ENCODE data around the gene PUS1. TPM values are rescaled to one million over a fixed set of nuclear protein-coding genes. Genes with fewer than 3 reads are reported as not detected.

The PUS1 gene
- total and polyA plus RNA-seq, 9 of the 15 experiments (the other 6 are each of a cell fraction or from before 2014, with no cell fraction given): 1.9 to 90.8 (median 30.0) TPM

DNA sequence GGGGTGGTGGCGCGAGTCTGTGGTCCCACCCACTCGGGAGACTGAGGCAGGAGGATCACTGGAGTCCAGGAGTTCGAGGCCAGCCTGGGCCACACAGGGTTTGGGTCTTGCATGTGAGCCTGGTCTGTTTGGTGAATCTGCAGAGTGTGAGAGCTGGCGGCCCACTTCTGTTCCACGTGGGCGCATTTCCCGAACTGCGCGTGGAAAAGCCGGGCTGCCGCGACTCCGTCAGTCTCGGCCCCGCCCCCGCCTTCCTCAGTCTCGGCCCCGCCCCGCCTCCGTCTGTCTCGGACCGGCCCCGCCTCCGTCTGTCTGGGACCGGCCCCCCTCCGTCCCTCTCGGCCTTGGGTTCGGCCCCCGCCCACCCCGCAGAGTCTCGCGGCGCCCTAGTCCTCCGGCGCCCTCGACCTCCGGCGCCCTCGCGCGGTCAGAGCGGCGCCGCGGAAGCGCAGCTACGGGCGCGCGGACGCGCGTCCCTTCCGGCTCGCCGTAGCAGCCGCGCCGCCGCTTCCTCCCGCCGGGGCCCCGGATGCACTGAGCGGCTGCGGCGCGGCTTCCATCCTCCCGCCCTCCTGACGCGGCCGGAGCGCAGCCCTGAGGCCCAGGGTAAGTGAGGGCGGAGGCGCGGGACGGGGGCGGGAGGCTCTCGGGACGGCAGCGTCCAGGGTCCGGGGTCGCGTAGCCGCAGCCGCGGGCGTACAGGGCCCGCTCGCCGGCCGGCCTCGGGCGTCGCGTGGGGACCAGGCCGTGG lies 20.5 kb downstream of the PUS1 start, which contains the start of gene EP400 (continued):
- TF ChIP-seq, protein P1, sequence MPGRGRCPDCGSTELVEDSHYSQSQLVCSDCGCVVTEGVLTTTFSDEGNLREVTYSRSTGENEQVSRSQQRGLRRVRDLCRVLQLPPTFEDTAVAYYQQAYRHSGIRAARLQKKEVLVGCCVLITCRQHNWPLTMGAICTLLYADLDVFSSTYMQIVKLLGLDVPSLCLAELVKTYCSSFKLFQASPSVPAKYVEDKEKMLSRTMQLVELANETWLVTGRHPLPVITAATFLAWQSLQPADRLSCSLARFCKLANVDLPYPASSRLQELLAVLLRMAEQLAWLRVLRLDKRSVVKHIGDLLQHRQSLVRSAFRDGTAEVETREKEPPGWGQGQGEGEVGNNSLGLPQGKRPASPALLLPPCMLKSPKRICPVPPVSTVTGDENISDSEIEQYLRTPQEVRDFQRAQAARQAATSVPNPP (IDR thresholded peaks at IDR 0.05; ENCODE audit: borderline replicate concordance, insufficient read depth, insufficient read length): no peak
- TF ChIP-seq ILK (tag; IDR thresholded peaks at IDR 0.05; ENCODE audit: borderline replicate concordance, low read depth) (no peak), HDGF (IDR thresholded peaks at IDR 0.05) (no peak), YBX1 (IDR thresholded peaks at IDR 0.05) (no peak), ZKSCAN1 (IDR thresholded peaks at IDR 0.05; ENCODE audit: low read depth, low read length) (no peak), HDAC8 (tag; IDR thresholded peaks at IDR 0.05) (no peak), GTF2E2 (tag; IDR thresholded peaks at IDR 0.05) (peak; percentile 78; the same call in 1 of the 2 replicates), SRSF7 (optimal IDR thresholded peaks at IDR 0.05; ENCODE audit: low read depth, low read length) (no peak), ARID1B (IDR thresholded peaks at IDR 0.05) (no peak), PHB2 (IDR thresholded peaks at IDR 0.05; ENCODE audit: low read depth) (no peak), ZNF354B (CRISPR knock-in tag; IDR thresholded peaks at IDR 0.05) (no peak), NR1H2 (CRISPR knock-in tag; IDR thresholded peaks at IDR 0.05) (0 out of 2 replicates have a peak, but pooled peaks have one; percentile 5), CREBBP (IDR thresholded peaks at IDR 0.05; ENCODE audit: low read depth, low read length) (no peak)
- TF ChIP-seq, protein P2, sequence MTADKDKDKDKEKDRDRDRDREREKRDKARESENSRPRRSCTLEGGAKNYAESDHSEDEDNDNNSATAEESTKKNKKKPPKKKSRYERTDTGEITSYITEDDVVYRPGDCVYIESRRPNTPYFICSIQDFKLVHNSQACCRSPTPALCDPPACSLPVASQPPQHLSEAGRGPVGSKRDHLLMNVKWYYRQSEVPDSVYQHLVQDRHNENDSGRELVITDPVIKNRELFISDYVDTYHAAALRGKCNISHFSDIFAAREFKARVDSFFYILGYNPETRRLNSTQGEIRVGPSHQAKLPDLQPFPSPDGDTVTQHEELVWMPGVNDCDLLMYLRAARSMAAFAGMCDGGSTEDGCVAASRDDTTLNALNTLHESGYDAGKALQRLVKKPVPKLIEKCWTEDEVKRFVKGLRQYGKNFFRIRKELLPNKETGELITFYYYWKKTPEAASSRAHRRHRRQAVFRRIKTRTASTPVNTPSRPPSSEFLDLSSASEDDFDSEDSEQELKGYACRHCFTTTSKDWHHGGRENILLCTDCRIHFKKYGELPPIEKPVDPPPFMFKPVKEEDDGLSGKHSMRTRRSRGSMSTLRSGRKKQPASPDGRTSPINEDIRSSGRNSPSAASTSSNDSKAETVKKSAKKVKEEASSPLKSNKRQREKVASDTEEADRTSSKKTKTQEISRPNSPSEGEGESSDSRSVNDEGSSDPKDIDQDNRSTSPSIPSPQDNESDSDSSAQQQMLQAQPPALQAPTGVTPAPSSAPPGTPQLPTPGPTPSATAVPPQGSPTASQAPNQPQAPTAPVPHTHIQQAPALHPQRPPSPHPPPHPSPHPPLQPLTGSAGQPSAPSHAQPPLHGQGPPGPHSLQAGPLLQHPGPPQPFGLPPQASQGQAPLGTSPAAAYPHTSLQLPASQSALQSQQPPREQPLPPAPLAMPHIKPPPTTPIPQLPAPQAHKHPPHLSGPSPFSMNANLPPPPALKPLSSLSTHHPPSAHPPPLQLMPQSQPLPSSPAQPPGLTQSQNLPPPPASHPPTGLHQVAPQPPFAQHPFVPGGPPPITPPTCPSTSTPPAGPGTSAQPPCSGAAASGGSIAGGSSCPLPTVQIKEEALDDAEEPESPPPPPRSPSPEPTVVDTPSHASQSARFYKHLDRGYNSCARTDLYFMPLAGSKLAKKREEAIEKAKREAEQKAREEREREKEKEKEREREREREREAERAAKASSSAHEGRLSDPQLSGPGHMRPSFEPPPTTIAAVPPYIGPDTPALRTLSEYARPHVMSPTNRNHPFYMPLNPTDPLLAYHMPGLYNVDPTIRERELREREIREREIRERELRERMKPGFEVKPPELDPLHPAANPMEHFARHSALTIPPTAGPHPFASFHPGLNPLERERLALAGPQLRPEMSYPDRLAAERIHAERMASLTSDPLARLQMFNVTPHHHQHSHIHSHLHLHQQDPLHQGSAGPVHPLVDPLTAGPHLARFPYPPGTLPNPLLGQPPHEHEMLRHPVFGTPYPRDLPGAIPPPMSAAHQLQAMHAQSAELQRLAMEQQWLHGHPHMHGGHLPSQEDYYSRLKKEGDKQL (CRISPR knock-in tag; IDR thresholded peaks at IDR 0.05; ENCODE audit: borderline replicate concordance): no peak
- TF ChIP-seq, protein P3, sequence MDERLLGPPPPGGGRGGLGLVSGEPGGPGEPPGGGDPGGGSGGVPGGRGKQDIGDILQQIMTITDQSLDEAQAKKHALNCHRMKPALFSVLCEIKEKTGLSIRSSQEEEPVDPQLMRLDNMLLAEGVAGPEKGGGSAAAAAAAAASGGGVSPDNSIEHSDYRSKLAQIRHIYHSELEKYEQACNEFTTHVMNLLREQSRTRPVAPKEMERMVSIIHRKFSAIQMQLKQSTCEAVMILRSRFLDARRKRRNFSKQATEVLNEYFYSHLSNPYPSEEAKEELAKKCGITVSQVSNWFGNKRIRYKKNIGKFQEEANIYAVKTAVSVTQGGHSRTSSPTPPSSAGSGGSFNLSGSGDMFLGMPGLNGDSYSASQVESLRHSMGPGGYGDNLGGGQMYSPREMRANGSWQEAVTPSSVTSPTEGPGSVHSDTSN (CRISPR knock-in tag; IDR thresholded peaks at IDR 0.05; ENCODE audit: low read depth): no peak
- TF ChIP-seq, protein P3 (tag; conservative IDR thresholded peaks at IDR 0.05; ENCODE audit: low read depth): no peak
- TF ChIP-seq, protein P4, sequence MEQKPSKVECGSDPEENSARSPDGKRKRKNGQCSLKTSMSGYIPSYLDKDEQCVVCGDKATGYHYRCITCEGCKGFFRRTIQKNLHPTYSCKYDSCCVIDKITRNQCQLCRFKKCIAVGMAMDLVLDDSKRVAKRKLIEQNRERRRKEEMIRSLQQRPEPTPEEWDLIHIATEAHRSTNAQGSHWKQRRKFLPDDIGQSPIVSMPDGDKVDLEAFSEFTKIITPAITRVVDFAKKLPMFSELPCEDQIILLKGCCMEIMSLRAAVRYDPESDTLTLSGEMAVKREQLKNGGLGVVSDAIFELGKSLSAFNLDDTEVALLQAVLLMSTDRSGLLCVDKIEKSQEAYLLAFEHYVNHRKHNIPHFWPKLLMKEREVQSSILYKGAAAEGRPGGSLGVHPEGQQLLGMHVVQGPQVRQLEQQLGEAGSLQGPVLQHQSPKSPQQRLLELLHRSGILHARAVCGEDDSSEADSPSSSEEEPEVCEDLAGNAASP (IDR thresholded peaks at IDR 0.05): no peak
